OCI-LY7 (cell line): ENCODE results near the gene LCOR. TPM values are rescaled to one million over a fixed set of nuclear protein-coding genes. Genes with fewer than 3 reads are reported as not detected.

Experiments used
- BruUV-seq: library from RNA; stranded (reverse); fragments of 400-500 nt; replicated peaks from 2 replicates; lab custom pipeline; 2021; lab: Mats Ljungman, UMichigan
- CTCF ChIA-PET: fragments of 300-600 bp; sonication (Branson Sonifier 250); formaldehyde crosslinking; loops from one replicate; lab custom pipeline; 2022; ENCODE audit warnings: antibody characterized with exemption; ENCODE audit not compliant: unreplicated experiment; lab: Charles Lee
- POLR2A ChIA-PET: fragments of 300-600 bp; sonication (Branson Sonifier 250); formaldehyde crosslinking; loops from one replicate; lab custom pipeline; 2022; ENCODE audit warnings: antibody characterized with exemption; lab: Charles Lee
- DNase-seq: peaks from one replicate; pipeline ENCODE4 v3.0.0-alpha.2; 2015; ENCODE audit warnings: low spot score
- H2AFZ ChIP-seq: fragments of 200-600 bp; sonication (generic), shearing (Covaris generic); 2 replicates; pipeline ENCODE4 v1.6.1; 2014; ENCODE audit warnings: mild to moderate bottlenecking, antibody characterized with exemption, low read length, moderate library complexity
- H3K27ac ChIP-seq: fragments of 200-600 bp; sonication (generic); 2 replicates; pipeline ENCODE4 v1.5.1; 2014; ENCODE audit warnings: mixed run types, low read depth, mild to moderate bottlenecking, moderate library complexity, low read length, inconsistent platforms; ENCODE audit not compliant: poor library complexity, severe bottlenecking
- H3K36me3 ChIP-seq: fragments of 200-600 bp; sonication (generic); 2 replicates; pipeline ENCODE4 v1.6.1; 2014; ENCODE audit warnings: mild to moderate bottlenecking, antibody characterized with exemption, low read length, moderate library complexity, mixed read lengths; ENCODE audit not compliant: insufficient read depth
- H3K4me1 ChIP-seq: fragments of 200-600 bp; sonication (generic); 2 replicates; pipeline ENCODE4 v1.5.1; 2014; ENCODE audit warnings: mild to moderate bottlenecking, low read length; ENCODE audit not compliant: insufficient read depth, poor library complexity, severe bottlenecking
- H3K4me2 ChIP-seq: fragments of 200-600 bp; sonication (generic); 2 replicates; pipeline ENCODE4 v1.6.1; 2014; ENCODE audit warnings: mild to moderate bottlenecking, low read length
- H3K4me3 ChIP-seq: fragments of 200-600 bp; sonication (generic); 2 replicates; pipeline ENCODE4 v1.5.1; 2014; ENCODE audit warnings: mild to moderate bottlenecking, low read depth, low read length; ENCODE audit not compliant: poor library complexity, severe bottlenecking
- H3K79me2 ChIP-seq: fragments of 200-600 bp; sonication (generic); 2 replicates; pipeline ENCODE4 v1.6.1; 2016; ENCODE audit warnings: low read depth, mild to moderate bottlenecking, low read length, moderate library complexity, mixed read lengths; ENCODE audit not compliant: insufficient read depth
- H3K9me2 ChIP-seq: fragments of 200-600 bp; sonication (generic); 2 replicates; pipeline ENCODE4 v1.6.1; 2016; ENCODE audit warnings: mild to moderate bottlenecking, low read length, mixed read lengths; ENCODE audit not compliant: insufficient read depth
- H3K9me3 ChIP-seq: fragments of 200-600 bp; sonication (generic); 2 replicates; pipeline ENCODE4 v1.6.1; 2014; ENCODE audit warnings: mild to moderate bottlenecking, mixed run types, low read length, mixed read lengths
- H4K20me1 ChIP-seq: fragments of 200-600 bp; sonication (generic); 2 replicates; pipeline ENCODE4 v1.6.1; 2014; ENCODE audit warnings: mild to moderate bottlenecking, antibody characterized with exemption, low read length, moderate library complexity, mixed read lengths; ENCODE audit not compliant: insufficient read depth
- CTCF ChIP-seq: fragments of 200-600 bp; sonication (generic); conservative IDR thresholded peaks from 2 replicates; pipeline ENCODE4 v1.5.1; 2014; ENCODE audit warnings: mild to moderate bottlenecking, antibody characterized with exemption, low read length, moderate library complexity, mixed read lengths
- EZH2phosphoT487 ChIP-seq: fragments of 200-600 bp; sonication (generic); IDR thresholded peaks from 2 replicates; pipeline ENCODE4 v1.6.1; 2018; ENCODE audit warnings: low read depth, borderline replicate concordance, mild to moderate bottlenecking, mixed run types, antibody characterized with exemption, low read length, moderate library complexity, mixed read lengths
- intact Hi-C: fragments of 100-400 bp; cut with micrococcal nuclease; formaldehyde crosslinking; loops from one replicate; pipeline ENCODE4 v1.10.0; 2022; ENCODE audit not compliant: unreplicated experiment
- total RNA-seq, 2 experiments: library from RNA; depleted of rRNA in 1 of 2; stranded (reverse); fragments of >200 nt in 1 of 2; shearing (Covaris generic) in 1 of 2; gene quantifications; 2 replicates each; pipeline ENCODE4 v1.2.3, GENCODE V29; 2014 to 2022

The LCOR gene
- total RNA-seq, 2 experiments from 2014 or later, result 17.1 to 58.4 TPM

- H2AFZ ChIP-seq, result no peak overlapping the region
- DNase-seq, result no peak
- TF ChIP-seq EZH2phosphoT487 (no peak), CTCF (no peak)
- H3K79me2 ChIP-seq, result no peaks in the 10 kb centered on the region
- H3K4me2 ChIP-seq, result no peak overlapping the region
- no peaks in the 10 kb centered on the region for H3K9me3 ChIP-seq
- CTCF ChIA-PET, result interaction anchor here (0.6 to 1.2 kb wide), 3 partner anchors 10 to 60 kb away, joined by 3 read pairs; no protein-coding TSS in a partner anchor
- POLR2A ChIA-PET, result no interaction called here
- no peak overlapping the region for H3K4me3 ChIP-seq
- H3K4me1 ChIP-seq, result peaks cover 4% of the 10 kb centered on the region
- no peaks in the 10 kb centered on the region for H3K36me3 ChIP-seq
- H4K20me1 ChIP-seq, result no peaks in the 10 kb centered on the region
- no TSS peak for BruUV-seq
- H3K9me2 ChIP-seq, result no peaks in the 10 kb centered on the region
- intact Hi-C loops, result no loop called here
- H3K27ac ChIP-seq, result no peak overlapping the region
These were observed 203.1 kb downstream of the LCOR start for GRCh38 chr10:97034958-97035769.

- H2AFZ ChIP-seq, result peak overlapping the region; percentile 8; the same call in 1 of the 2 replicates
- intact Hi-C loops, result no loop called here
- H3K4me1 ChIP-seq, result peaks cover 4% of the 10 kb centered on the region
- H3K4me3 ChIP-seq, result no peak overlapping the region
- H3K27ac ChIP-seq, result no peak overlapping the region
- H3K36me3 ChIP-seq, result no peaks in the 10 kb centered on the region
- H3K9me3 ChIP-seq, result no peaks in the 10 kb centered on the region
- no peaks in the 10 kb centered on the region for H3K9me2 ChIP-seq
- peak overlapping the region; percentile 44; the same call in 1 of the 2 replicates for H3K4me2 ChIP-seq
- peak; percentile 77 for DNase-seq
- no peaks in the 10 kb centered on the region for H3K79me2 ChIP-seq
- no peaks in the 10 kb centered on the region for H4K20me1 ChIP-seq
- ChIA-PET CTCF (interaction anchor here (0.8 to 2.1 kb wide), 3 partner anchors 13 to 197 kb away, joined by 3 to 8 read pairs (median 7); no protein-coding TSS in a partner anchor), POLR2A (interaction anchor here (0.7 kb wide), 1 partner anchor 245 kb away, joined by 3 read pairs; no protein-coding TSS in a partner anchor)
- no TSS peak for BruUV-seq
- TF ChIP-seq EZH2phosphoT487 (no peak), CTCF (peak; percentile 89)
These were observed 205.6 kb downstream of the LCOR start for GRCh38 chr10:97037365-97038361.
